K562 (cell line): ENCODE results near the gene APOC4. TPM values are rescaled to one million over a fixed set of nuclear protein-coding genes. Genes with fewer than 3 reads are reported as not detected.

Experiments used
- BRF1 ChIP-seq: IDR thresholded peaks from 3 replicates; pipeline ENCODE4 v1.6.1; 2011; ENCODE audit warnings: borderline replicate concordance, mild to moderate bottlenecking; ENCODE audit not compliant: insufficient read length; ENCODE audit errors: extremely low read depth
- GATAD2B ChIP-seq: fragments of 450-650 bp; IDR thresholded peaks from 2 replicates; pipeline ENCODE4 v1.6.1; 2017; ENCODE audit warnings: mild to moderate bottlenecking, borderline replicate concordance
- HDGF ChIP-seq: fragments of 450-650 bp; IDR thresholded peaks from 2 replicates; pipeline ENCODE4 v1.6.1; 2016
- HLTF ChIP-seq: fragments of 450-650 bp; IDR thresholded peaks from 2 replicates; pipeline ENCODE4 v1.6.1; 2016
- IRF2 ChIP-seq: sonication (generic); formaldehyde crosslinking; IDR thresholded peaks from 2 replicates; pipeline ENCODE4 v1.8.1; 2022; ENCODE audit warnings: mild to moderate bottlenecking, missing genetic modification reagents
- JUNB ChIP-seq: fragments of 450-650 bp; formaldehyde crosslinking; conservative IDR thresholded peaks from 2 replicates; pipeline ENCODE4 v1.4.0; 2020; ENCODE audit warnings: mild to moderate bottlenecking
- KAT8 ChIP-seq: fragments of 450-650 bp; IDR thresholded peaks from 2 replicates; pipeline ENCODE4 v1.6.1; 2016; ENCODE audit warnings: low read depth, mild to moderate bottlenecking
- MEF2A ChIP-seq: IDR thresholded peaks from 2 replicates; pipeline ENCODE4 v1.6.1; 2011; ENCODE audit warnings: low read depth, mild to moderate bottlenecking, low read length, moderate library complexity; ENCODE audit not compliant: control insufficient read depth
- NEUROD1 ChIP-seq: fragments of 150-350 bp; IDR thresholded peaks from 2 replicates; pipeline ENCODE4 v1.6.1; 2014; ENCODE audit warnings: borderline replicate concordance, low read length, low read depth; ENCODE audit not compliant: partially characterized antibody
- NFIC ChIP-seq: fragments of 450-650 bp; IDR thresholded peaks from 2 replicates; pipeline ENCODE4 v1.6.1; 2017; ENCODE audit warnings: mild to moderate bottlenecking, inconsistent platforms
- PYGO2 ChIP-seq: fragments of 450-650 bp; IDR thresholded peaks from 2 replicates; pipeline ENCODE4 v1.6.1; 2016; ENCODE audit warnings: mild to moderate bottlenecking, missing genetic modification characterization, moderate library complexity, missing compliant biosample characterization
- RBM34 ChIP-seq: fragments of 200-400 bp; formaldehyde crosslinking; IDR thresholded peaks from 2 replicates; pipeline ENCODE4 v1.6.1; 2018; ENCODE audit warnings: low read length, borderline replicate concordance; ENCODE audit not compliant: insufficient read depth
- TAF15 ChIP-seq: fragments of 200-400 bp; formaldehyde crosslinking; IDR thresholded peaks from 2 replicates; pipeline ENCODE4 v1.6.1; 2017; ENCODE audit warnings: mild to moderate bottlenecking, low read depth, low read length, moderate library complexity
- TEAD4 ChIP-seq, 2 experiments: sonication (generic) in 1 of 2; formaldehyde crosslinking in 1 of 2; IDR thresholded peaks; 2 replicates each; pipeline versions ENCODE4 v1.6.1 to v1.8.0; 2012 to 2022; ENCODE audit warnings: borderline replicate concordance in 1 of 2, inconsistent platforms in 1 of 2, low read length in 1 of 2, mild to moderate bottlenecking in 1 of 2, missing genetic modification reagents in 1 of 2
- TGIF2 ChIP-seq: sonication (generic); formaldehyde crosslinking; IDR thresholded peaks from 2 replicates; pipeline ENCODE4 v1.8.1; 2022; ENCODE audit warnings: mild to moderate bottlenecking, missing genetic modification reagents, moderate library complexity
- U2AF1 ChIP-seq: fragments of 200-400 bp; formaldehyde crosslinking; optimal IDR thresholded peaks from 2 replicates; pipeline ENCODE3; 2017; ENCODE audit warnings: mild to moderate bottlenecking, low read depth, low read length, moderate library complexity
- ZBTB7A ChIP-seq: IDR thresholded peaks from 2 replicates; pipeline ENCODE4 v1.6.1; 2011; ENCODE audit warnings: low read depth, mild to moderate bottlenecking, low read length, moderate library complexity, borderline replicate concordance; ENCODE audit not compliant: control insufficient read depth
- ZNF197 ChIP-seq: fragments of 200-800 bp; sonication (Bioruptor generic); IDR thresholded peaks from 2 replicates; pipeline ENCODE4 v1.6.1; 2016; ENCODE audit warnings: low read depth, missing genetic modification characterization, missing compliant biosample characterization
- ZNF217 ChIP-seq: sonication (generic); formaldehyde crosslinking; IDR thresholded peaks from 2 replicates; pipeline ENCODE4 v1.8.0; 2022; ENCODE audit warnings: mild to moderate bottlenecking, missing genetic modification reagents
- ZNF263 ChIP-seq: sonication (generic); formaldehyde crosslinking; IDR thresholded peaks from 2 replicates; pipeline ENCODE4 v1.8.0; 2022; ENCODE audit warnings: mild to moderate bottlenecking, missing genetic modification reagents, borderline replicate concordance
- ZNF551 ChIP-seq: fragments of 250-450 bp; sonication (Bioruptor Pico); IDR thresholded peaks from 2 replicates; pipeline ENCODE4 v1.5.0; 2021; ENCODE audit warnings: mild to moderate bottlenecking, moderate library complexity
- ZNF778 ChIP-seq: fragments of 450-650 bp; formaldehyde crosslinking; IDR thresholded peaks from 2 replicates; pipeline ENCODE4 v1.4.0; 2020; ENCODE audit warnings: mild to moderate bottlenecking, moderate library complexity
- ZNF785 ChIP-seq: fragments of 250-450 bp; sonication (Bioruptor Pico); IDR thresholded peaks from 2 replicates; pipeline ENCODE4 v1.4.0; 2020; ENCODE audit warnings: mild to moderate bottlenecking
- polyA plus RNA-seq, 8 experiments: library from polyadenylated mRNA; depleted of rRNA in 4 of 8; stranded (reverse) in 5 of 8; unstranded in 3 of 8; fragments of >200 nt; fragmentation: Nextera tagmentation in 2 of 8; fragmentation: Illumina TruSeq in 1 of 8; extraction: Ambion mirVana in 2 of 8; extraction: Trizol in 1 of 8; gene quantifications; 2 replicates each; pipeline versions ENCODE4 v1.2.1 to v1.2.3, GENCODE V29; 2011 to 2014; ENCODE audit warnings: inconsistent platforms in 1 of 8, missing spikeins in 1 of 8
- total RNA-seq, 7 experiments: library from RNA; depleted of rRNA in 6 of 7; stranded (reverse); fragments of >200 nt in 6 of 7; fragmentation: Illumina TruSeq in 2 of 7; extraction: Trizol in 2 of 7; gene quantifications; 2 replicates each; pipeline versions ENCODE4 v1.2.1 to v1.2.3, GENCODE V29; 2011 to 2021; ENCODE audit warnings: low replicate concordance in 1 of 7
- TF ChIP-seq, protein P1 (sequence below): fragments of 250-450 bp; sonication (Bioruptor Pico); IDR thresholded peaks from 2 replicates; pipeline ENCODE4 v1.5.0; 2022; ENCODE audit warnings: mild to moderate bottlenecking
- TF ChIP-seq, protein P2 (sequence below): fragments of 450-650 bp; IDR thresholded peaks from 2 replicates; pipeline ENCODE4 v1.6.1; 2016; ENCODE audit warnings: missing biosample characterization, missing genetic modification characterization
- TF ChIP-seq, protein P3 (sequence below): sonication (generic); formaldehyde crosslinking; IDR thresholded peaks from 2 replicates; pipeline ENCODE4 v1.8.0; 2022; ENCODE audit warnings: mild to moderate bottlenecking, missing genetic modification reagents

The APOC4 gene
- total and polyA plus RNA-seq, 9 of the 15 experiments (the other 6 are each of a cell fraction or from before 2014, with no cell fraction given) = 0.46 TPM; not detected in 8

GRCh38 chr19:44954649-44955504 lies 12.8 kb downstream of the APOC4 start, which contains the start of gene CLPTM1 (continued):
- TF ChIP-seq MEF2A = no peak
- TF ChIP-seq, protein P1, sequence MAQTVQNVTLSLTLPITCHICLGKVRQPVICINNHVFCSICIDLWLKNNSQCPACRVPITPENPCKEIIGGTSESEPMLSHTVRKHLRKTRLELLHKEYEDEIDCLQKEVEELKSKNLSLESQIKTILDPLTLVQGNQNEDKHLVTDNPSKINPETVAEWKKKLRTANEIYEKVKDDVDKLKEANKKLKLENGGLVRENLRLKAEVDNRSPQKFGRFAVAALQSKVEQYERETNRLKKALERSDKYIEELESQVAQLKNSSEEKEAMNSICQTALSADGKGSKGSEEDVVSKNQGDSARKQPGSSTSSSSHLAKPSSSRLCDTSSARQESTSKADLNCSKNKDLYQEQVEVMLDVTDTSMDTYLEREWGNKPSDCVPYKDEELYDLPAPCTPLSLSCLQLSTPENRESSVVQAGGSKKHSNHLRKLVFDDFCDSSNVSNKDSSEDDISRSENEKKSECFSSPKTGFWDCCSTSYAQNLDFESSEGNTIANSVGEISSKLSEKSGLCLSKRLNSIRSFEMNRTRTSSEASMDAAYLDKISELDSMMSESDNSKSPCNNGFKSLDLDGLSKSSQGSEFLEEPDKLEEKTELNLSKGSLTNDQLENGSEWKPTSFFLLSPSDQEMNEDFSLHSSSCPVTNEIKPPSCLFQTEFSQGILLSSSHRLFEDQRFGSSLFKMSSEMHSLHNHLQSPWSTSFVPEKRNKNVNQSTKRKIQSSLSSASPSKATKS (CRISPR knock-in tag) = no peak
- no peak for TF ChIP-seq U2AF1
- TF ChIP-seq TGIF2 = no peak
- no peak for TF ChIP-seq ZNF785 (CRISPR knock-in tag)
- peak; percentile 75 for TF ChIP-seq NEUROD1
- no peak for TF ChIP-seq TAF15
- no peak for TF ChIP-seq ZNF551 (CRISPR knock-in tag)
- TF ChIP-seq KAT8 = no peak
- TF ChIP-seq ZBTB7A = peak; percentile 68; the same call in 1 of the 2 replicates
- no peak for TF ChIP-seq RBM34
- no peak for TF ChIP-seq ZNF263 (CRISPR knock-in tag)
- TF ChIP-seq, protein P2, sequence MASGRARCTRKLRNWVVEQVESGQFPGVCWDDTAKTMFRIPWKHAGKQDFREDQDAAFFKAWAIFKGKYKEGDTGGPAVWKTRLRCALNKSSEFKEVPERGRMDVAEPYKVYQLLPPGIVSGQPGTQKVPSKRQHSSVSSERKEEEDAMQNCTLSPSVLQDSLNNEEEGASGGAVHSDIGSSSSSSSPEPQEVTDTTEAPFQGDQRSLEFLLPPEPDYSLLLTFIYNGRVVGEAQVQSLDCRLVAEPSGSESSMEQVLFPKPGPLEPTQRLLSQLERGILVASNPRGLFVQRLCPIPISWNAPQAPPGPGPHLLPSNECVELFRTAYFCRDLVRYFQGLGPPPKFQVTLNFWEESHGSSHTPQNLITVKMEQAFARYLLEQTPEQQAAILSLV = no peak
- no peak for TF ChIP-seq BRF1
- TF ChIP-seq IRF2 (CRISPR knock-in tag) = no peak
- no peak for TF ChIP-seq JUNB (CRISPR knock-in tag)
- TF ChIP-seq PYGO2 = no peak
- no peak for TF ChIP-seq NFIC
- 0 out of 2 replicates have a peak, but pooled peaks have one; percentile 47 for TF ChIP-seq ZNF197 (CRISPR knock-in tag)
- no peak for TF ChIP-seq ZNF217
- TF ChIP-seq TEAD4 (IDR thresholded peaks at IDR 0.05; ENCODE audit: low read length) = no peak; the same call in 1 of the 2 replicates
- no peak for TF ChIP-seq TEAD4 (CRISPR knock-in tag; IDR thresholded peaks at IDR 0.05; ENCODE audit: borderline replicate concordance)
- TF ChIP-seq HLTF = peak; percentile 96
- TF ChIP-seq ZNF778 (CRISPR knock-in tag) = no peak
- TF ChIP-seq, protein P3, sequence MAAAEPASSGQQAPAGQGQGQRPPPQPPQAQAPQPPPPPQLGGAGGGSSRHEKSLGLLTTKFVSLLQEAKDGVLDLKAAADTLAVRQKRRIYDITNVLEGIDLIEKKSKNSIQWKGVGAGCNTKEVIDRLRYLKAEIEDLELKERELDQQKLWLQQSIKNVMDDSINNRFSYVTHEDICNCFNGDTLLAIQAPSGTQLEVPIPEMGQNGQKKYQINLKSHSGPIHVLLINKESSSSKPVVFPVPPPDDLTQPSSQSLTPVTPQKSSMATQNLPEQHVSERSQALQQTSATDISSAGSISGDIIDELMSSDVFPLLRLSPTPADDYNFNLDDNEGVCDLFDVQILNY (CRISPR knock-in tag) = no peak
- no peak for TF ChIP-seq HDGF
- TF ChIP-seq GATAD2B = no peak
